Fibroblast of upper back skin (primary cell): ENCODE measurements around the gene HAPLN2.

Source experiments
- DNase-seq: peaks from one replicate; pipeline ENCODE4 v3.0.0-alpha.2; 2013

Gene HAPLN2

DNA sequence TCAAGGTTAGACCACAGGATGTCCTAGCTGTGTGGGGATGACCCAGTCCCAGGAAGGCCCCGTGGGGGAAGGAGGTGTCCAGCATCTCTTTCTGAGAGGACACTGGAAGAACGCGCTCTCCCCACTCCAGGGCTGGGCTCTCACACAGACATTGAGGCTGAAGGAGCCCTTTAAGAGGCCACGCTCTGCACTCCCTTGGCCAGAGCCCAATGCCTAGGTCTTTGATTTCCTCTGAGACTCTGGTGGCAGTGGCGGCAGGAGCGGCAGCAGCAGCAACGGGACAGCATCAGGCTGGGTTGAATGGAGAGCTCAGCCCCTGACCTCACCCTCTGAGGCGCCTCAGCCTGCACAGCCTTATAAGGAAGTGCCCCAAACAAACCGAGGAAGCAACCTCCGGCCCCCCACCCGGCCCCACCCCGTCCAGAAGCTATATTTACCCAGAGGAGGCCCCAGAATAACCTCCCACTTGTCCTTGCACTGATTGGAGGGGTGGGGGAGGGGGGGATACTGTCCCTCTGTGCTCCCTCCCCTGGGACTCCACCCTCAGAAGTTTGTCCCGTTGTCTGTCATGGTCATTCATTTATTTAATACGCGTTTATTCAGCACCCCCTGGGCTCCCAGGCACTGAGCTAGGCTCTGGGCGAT is 45.7 kb downstream of the HAPLN2 start:
- no peak for DNase-seq

DNA sequence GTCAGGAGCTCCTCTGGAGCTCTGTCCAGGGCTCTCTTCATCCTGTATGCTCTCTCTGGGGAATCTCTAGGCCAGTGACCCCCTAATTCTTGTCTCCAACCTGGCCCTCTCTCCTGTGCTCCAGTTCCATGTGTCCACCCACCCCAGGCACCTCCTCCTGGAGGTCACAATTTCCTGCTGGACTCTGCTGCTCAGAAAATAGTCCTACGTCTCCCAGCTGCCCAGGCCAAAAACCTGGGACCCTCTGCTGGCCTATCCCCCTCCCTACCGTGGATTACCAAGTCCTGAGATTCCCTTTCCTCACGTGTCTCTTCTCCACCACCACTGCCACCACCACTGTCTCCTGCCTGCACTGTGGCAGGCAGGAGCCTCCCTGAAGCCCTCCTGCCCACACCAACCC is 46.3 kb downstream of the HAPLN2 start:
- DNase-seq = no peak

DNA sequence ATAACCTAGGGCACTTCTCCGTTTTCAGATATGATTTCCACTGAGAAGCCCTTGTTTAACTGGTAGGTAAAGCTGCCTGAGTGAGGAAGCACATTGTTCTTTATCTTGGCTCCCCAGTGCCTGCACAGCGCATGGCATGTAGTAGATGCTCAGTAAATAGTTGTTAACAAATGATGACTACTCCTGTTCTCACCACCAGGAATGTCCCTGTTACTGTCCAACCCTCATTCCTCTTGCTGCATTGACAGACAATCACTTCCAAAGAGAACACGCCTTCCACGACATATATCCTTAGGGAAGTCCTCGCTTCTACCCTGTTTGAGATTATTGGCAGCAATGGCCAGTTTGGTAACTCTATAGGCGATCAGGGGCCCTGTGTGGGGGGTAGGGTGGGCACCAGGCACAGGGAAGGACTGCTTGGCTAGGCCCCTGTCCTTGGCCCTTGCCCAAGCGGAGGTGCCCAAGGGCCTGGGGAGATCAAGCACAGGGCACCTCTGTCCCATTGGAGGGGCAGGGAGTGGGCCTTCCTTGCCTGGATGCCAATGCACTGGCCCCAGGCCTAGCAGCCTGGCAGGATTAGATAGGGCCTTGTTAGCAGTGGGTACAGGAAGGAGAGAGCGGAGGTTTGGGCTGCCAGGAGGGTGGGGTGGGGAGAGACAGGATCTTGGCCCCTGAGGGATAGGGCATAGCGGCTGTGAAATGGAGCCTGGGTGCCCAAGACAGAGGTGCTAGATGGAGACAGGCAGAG is 47.8 kb downstream of the HAPLN2 start:
- DNase-seq = no peak

DNA sequence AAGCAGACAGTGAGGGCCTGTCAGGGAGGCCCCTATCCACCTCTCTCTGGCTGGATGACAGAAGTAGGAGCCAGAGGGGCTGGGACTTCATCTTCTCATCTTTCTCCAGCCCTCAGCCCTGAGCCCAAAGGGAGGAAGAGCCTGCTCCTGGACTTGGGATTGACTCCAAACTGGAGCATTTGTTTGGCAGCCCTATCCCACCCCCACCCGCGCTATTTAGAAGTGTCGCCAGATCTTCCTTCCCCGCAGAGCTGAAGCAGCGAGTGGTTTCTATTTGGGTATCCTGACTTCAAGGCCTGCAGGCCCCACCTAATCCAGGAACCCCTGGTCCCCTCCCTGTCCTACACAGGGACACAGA is 48.4 kb downstream of the HAPLN2 start:
- peak; percentile 55 for DNase-seq

DNA sequence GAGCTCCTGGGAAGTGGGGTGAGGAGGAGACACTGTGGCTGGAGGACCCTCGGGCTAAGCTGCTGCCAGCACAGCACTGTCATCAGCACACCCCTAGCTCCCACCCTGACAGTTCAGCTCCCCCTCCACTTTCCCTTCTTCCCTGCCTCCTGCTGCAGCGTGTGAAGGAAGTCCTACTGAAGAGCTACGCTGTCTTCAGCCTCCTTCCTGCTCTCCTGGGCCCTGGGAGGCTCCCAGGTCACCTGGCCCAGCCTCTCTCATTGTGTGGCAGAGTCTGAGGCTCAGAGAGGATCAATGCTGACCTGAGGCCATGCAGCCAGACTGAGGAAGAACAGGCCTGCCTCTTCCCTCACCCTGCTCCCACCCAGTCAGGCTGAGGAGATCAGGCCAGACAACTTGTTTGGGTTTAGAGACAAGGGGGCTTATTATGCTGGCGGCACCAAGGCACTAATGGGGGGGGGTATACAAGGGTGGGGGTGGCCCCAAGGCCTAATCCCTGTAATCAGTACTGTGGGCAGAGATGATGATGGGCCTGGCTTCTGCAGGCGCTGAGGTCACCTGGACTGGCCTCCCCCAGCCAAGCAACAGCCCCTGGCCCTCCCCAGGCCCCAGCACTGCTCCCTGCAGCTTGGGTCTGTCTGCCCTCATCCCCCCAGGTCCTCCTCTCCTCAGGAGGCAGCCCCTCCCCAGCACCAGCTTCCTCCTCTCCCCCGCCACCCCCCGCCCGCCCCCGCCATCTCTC is 48.9 kb downstream of the HAPLN2 start:
- DNase-seq = no peak

DNA sequence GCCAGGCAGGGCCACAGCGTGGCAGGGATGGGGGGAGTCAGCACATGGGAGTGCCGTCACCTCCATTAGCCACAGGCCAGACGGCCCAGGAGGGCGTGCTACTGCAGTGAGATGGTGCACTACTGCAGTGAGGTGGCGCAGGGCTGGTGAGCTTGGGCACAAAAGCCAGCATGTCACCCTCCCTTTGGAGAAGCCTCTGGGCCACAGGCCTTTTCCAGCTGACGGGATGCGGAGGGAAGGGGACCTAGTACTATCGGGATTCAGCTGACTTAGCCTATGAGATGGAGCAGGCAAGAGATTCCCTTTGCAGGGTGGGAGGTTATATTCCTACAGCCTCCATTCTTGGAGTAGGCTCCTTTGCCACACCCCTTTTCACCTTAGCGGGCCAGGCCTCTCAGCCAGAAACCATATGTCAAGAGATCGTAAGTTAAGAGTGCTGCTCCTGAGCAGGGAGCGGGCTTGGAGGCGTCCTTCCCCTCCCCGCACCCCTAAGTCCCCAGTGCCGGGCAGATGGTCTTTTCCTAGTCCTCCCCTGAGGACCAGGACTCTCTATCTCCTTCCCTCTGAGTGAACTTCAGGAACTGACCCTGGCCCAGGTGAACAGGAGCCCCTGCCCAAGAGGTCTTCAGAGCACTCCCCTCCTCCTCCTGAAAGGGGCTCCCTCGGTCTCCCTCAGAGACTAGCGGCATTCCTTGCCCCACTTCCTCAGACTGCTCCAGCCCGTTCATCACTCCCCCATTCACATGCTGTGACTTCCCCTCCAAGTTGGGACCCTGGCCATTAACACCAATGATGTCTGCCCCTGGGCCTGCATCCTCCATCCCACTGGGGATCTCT is 49.8 kb downstream of the HAPLN2 start:
- DNase-seq = no peak

DNA sequence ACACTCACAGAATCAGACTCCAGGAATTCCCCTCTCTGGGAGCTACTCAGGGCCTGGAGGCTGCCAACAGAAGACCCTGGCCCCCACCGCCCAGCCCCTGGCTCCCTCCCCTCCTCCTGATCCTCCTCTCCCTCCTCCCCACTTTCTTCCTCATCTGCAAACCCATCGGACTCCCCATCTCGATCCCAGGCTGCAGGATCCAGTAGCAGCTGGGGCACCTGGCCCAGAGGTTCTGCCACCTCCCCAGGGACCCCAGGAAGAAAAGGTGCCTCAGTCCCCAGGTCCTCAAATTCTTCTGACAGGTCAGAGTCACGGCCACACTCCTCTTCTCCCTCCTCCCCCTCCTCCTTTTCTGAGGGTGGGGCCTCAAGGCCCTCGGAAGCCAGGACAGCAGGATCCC is 50.6 kb downstream of the HAPLN2 start:
- no peak for DNase-seq

DNA sequence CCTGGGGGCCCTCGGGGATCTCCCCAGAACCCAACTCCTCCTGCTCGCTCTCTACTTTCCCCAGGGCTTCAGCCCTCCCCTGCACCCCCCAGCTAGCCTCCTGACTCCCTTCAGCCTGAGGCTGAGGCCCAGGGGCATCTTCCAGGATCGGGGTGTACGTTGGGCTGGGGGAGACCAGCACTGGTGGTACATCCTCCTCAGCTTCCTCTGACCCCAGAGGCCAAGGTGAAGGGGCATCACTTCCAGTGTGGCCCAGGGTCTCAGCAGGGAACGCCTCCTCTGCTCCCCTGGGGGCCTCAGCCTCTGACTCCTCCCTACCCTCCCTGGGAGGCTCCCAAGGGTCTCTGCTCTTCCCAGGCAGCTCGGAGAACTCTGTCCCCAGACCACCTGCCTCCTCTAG is 51.1 kb downstream of the HAPLN2 start:
- DNase-seq = no peak

DNA sequence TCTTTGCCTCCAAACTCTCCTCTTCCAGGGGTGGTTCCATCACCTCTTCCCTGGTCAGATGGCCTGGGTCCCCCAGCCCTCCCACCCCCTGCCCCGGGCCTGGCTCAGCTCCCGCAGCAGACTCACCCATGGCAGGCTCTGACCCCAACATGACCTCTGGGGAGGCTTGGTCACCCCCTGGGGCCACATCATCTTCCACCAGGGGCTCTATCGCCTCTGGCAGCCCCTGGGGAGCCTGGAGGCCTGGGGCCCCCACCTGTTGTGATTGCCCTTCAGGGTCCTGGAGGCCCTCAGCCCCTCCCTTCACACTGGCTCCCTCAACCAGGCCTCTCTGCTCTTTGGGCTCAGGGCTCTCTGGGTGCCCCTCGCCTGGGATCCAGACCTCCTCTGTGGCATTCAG is 51.6 kb downstream of the HAPLN2 start:
- no peak for DNase-seq

DNA sequence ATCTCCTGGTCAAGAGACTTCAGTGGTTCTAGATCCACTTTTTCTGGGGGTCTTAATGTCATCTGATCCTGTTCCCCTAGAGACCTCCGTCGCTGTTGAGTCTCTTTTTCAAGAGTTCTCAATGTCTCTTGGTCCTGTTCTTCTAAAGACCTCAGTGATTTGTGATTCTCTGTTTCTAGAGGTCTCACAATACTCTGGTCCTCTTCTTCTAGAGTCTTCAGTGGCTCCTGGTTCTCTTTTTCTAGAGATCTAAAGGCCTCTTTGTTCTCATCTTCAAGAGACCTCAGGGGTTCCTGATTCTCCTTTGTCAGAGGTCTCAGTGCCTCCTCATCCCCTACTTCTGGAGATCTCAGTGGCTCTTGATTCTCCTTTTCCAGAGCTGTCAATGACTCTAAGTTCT is 52.6 kb downstream of the HAPLN2 start:
- DNase-seq = no peak

DNA sequence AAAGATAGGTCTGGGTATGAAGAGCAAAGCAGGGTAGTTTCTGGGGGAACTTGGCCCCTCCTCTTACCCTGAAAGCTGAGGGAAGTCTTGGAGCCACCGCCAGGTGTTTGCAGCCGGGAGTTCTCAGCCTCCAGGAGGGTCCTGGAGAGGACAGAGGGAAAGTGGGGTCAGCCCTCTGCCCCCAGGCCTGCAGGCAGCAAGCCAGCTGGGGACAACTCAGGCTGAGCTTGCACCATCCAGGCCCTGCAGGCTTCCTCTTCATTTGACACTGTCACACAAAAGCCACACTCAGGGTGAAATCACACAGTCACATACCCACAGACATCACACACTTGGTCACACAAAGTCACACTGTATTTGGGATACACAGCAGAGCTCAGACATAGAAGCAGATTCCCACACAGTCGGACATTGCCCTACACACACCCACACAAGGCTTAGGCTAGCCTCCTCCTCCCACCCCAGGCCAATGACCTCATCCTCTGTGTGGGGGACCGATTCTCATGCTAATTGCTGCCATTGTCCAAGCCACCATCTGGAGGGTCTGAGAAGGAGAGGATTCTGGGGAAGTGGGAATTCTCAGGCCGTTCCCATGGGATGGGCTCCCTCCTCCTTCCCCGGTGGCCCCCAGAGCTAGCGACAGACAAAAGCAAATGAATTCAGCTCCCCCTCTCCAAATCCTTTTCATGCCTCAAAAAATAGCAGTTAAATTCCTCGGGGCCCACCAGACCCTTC is 54.3 kb downstream of the HAPLN2 start:
- no peak for DNase-seq
